HG03139 (cell line): ENCODE measurements around the gene RRP15.

Source experiments
- ATAC-seq: cut with Tn5 transposase; IDR thresholded peaks from one replicate; pipeline ENCODE4 v1.9.1; 2021; ENCODE audit not compliant: unreplicated experiment

Gene RRP15

GRCh38 chr1:218284917-218285635, at the start of gene RRP15:
Gene RRP15 (plus strand): TSS chr1:218285293. CDS start chr1:218285317, 24 bp downstream.
- peak; percentile 99 for ATAC-seq

GRCh38 chr1:218242171-218242570, 42.9 kb upstream of the RRP15 start:
- no peak for ATAC-seq

GRCh38 chr1:218247339-218247738, 37.8 kb upstream of the RRP15 start:
- ATAC-seq, result peak; percentile 64

- no peak for ATAC-seq
These were observed 35.6 kb upstream of the RRP15 start for GRCh38 chr1:218249338-218250140.

GRCh38 chr1:218250492-218250891, 34.6 kb upstream of the RRP15 start:
- ATAC-seq, result no peak

- ATAC-seq, result no peak
These were observed 30.7 kb upstream of the RRP15 start for GRCh38 chr1:218254296-218254946.

- no peak for ATAC-seq
These were observed 30.0 kb upstream of the RRP15 start for GRCh38 chr1:218255090-218255489.

GRCh38 chr1:218257371-218257770, 27.7 kb upstream of the RRP15 start:
- no peak for ATAC-seq

GRCh38 chr1:218257971-218258370, 27.1 kb upstream of the RRP15 start:
- no peak for ATAC-seq

- ATAC-seq, result no peak
These were observed 25.8 kb upstream of the RRP15 start for GRCh38 chr1:218259339-218259738.

- peak; percentile 57 for ATAC-seq
These were observed 25.3 kb upstream of the RRP15 start for GRCh38 chr1:218259800-218260199.

GRCh38 chr1:218262259-218262658, 22.8 kb upstream of the RRP15 start:
- no peak for ATAC-seq

GRCh38 chr1:218266356-218266755, 18.7 kb upstream of the RRP15 start:
- no peak for ATAC-seq

GRCh38 chr1:218272366-218272765, 12.7 kb upstream of the RRP15 start:
- no peak for ATAC-seq

GRCh38 chr1:218273762-218274479, 11.2 kb upstream of the RRP15 start:
- ATAC-seq, result no peak

GRCh38 chr1:218274511-218274910, 10.6 kb upstream of the RRP15 start:
- ATAC-seq, result no peak

- no peak for ATAC-seq
These were observed 9.3 kb upstream of the RRP15 start for GRCh38 chr1:218275823-218276222.

GRCh38 chr1:218281285-218281684, 3.8 kb upstream of the RRP15 start:
- ATAC-seq, result no peak

- ATAC-seq, result peak; percentile 14
These were observed 646 bp upstream of the RRP15 start for GRCh38 chr1:218284377-218284916.

GRCh38 chr1:218292515-218292914, 7.4 kb downstream of the RRP15 start:
- ATAC-seq, result no peak

GRCh38 chr1:218294546-218294945, 9.5 kb downstream of the RRP15 start:
- no peak for ATAC-seq
